OCI-M2 (cell line): ENCODE measurements around the gene HLX.

Experiments
- DNase-seq: peaks from one replicate; lab custom pipeline; 2025; ENCODE audit not compliant: unreplicated experiment; lab: John Stamatoyannopoulos, UW

Gene HLX, protein sequence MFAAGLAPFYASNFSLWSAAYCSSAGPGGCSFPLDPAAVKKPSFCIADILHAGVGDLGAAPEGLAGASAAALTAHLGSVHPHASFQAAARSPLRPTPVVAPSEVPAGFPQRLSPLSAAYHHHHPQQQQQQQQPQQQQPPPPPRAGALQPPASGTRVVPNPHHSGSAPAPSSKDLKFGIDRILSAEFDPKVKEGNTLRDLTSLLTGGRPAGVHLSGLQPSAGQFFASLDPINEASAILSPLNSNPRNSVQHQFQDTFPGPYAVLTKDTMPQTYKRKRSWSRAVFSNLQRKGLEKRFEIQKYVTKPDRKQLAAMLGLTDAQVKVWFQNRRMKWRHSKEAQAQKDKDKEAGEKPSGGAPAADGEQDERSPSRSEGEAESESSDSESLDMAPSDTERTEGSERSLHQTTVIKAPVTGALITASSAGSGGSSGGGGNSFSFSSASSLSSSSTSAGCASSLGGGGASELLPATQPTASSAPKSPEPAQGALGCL

DNA sequence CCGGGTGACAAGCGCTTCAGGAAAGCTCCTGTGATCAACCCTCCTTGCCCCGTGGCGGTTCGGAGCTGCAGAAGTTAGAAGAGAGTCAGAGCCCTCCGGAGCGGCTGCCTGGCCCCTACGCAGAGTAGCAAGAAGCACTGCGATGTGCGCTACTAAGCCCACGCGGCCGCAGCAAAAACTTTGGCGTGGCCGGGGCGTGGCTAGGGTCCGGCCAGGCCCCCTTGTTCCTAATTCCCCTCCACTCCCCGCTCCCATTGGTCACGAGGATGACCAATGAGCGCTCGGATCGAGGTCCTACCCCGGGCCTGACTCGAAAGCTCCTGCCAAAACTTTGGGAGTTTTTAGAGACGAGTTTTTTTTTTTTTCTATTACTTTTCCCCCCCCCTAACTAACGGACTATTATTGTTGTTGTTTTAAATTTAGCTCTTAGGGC, at the start of gene HLX:
HLX (plus strand) TSS at position 368 of the 433 bp plus-strand sequence. CDS start 415 bp downstream, outside the sequence.
- DNase-seq = peak; percentile 52

DNA sequence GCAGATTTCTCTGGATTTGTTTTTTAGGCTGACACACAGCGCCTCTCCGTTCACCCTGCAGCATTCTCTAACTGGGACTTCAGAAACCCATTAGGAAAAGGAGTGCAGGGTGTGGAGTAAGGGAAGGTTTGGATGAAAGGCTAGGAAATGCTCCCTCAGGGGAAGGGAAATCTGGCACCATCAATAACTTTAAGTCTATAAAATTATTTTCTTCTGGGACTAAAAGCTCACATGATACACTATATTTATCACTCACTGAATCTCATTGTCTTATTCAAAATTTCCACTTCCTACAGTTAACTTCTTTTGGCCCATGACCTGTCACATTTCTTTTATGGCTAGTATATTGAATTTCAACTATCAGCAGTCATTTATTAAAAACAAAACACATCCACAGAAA, 45.8 kb upstream of the HLX start:
- DNase-seq = no peak

DNA sequence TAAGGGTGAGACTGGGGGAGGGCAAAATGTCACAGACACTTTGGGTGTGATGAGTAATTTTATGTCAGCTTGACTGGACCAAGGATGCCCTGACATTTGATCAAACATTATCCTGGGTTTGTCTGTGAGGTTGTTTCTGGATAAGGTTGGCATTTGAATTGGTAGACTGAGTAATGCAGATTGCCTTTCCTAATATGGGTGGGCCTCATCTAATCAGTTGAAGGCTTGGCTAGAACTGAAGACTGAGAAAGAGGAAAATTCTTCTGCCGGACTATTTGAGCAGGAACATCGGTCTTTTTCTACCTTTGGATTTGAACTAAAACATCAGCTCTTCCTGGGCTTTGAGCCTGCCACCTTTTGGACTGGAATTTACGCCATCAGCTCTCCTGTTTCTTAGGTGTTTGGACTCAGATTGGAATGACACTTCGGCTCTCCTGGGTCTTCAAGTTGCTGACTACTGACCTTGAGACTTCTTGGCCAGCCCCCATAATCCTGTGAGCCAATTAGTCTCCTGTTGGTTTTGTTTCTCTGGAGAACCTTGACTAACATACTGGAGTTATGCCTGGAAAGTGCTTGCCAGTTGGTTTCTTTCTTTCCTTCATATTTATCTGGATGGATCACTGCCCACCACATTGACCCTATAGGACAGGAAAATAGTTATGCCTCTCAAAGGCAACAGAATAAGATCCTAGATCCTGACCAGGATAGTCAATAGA, 44.9 kb upstream of the HLX start:
- DNase-seq = no peak

DNA sequence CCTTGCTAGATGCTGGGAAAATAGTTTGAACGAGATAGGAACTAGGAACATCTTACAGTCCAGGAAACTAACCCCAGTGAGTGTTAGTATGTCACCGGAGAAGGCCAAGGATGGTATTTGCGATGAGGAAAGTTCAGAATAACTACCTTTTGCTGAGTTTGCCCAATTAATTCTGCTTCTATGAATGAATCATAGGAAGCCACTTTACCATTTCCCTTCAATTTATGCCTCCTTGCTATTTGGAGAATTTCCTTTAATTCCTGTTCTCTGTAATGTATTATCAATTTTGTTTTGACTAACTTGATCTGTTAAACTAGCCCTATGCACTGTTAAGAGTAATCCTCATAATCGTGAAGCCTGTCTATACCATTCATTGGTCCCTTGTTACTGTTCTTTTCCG, 40.7 kb upstream of the HLX start:
- no peak for DNase-seq

DNA sequence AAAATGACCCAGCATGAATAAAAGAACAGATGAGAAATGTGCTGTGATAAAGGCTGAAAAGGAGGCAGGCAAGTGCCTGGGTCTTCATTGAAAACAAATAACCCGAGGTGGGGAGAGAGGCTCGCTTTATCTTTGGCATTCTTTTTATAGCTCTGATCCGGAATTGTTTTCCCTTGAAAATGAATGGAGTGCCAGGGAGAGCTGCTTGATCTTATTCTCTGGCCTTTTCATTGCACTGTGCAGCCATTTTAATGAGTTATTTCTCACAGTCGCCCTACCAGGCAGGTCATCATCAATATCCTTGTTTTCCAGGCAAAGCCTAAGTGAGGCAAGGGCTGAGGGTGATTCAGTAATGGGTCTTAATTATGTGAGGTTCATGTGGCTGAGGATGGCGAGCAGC, 39.8 kb upstream of the HLX start:
- DNase-seq = no peak

DNA sequence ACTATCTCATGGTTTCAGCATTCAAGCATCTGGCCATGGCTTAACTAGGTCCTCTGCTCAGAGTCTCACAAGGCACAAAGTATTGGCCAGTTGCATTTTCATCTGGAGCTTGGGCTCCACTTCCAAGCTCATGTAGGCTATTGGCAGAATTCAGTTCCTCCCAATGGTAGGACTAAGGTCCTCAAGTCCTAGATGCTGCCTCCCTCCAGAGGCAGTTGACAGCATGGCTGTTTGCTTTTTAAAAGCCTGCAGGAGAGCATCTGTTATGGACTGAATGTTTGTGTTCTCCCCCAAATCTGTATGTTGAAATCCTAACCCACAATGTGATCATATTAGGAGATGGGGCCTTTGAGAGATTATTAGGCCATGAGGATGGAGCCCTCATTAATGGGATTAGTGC, 38.0 kb upstream of the HLX start:
- DNase-seq = no peak

DNA sequence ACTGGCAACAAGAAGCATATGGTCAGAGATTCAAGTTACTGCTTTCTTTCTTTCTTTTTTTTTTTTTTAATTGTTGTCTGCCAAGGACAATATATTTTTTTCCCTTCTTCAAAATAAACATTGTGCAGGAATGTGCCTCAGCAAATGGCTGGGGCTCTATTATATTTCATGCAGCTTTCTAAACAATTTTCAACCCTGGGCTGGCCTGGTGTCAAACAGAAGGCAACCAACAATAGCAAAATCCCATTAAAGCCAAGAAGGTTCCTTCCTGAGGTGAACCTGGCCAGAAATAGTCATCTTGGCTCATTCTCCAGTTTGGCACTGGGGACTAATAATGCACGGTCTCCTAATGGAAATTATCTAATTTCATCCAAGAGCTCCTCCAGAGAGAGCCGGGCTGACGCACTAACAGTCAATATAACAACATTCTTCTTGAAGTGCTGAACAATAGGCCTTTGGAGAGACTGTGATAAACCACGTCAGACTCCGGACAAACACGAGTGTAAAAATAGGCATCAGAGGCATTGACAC, 35.7 kb upstream of the HLX start:
- no peak for DNase-seq

DNA sequence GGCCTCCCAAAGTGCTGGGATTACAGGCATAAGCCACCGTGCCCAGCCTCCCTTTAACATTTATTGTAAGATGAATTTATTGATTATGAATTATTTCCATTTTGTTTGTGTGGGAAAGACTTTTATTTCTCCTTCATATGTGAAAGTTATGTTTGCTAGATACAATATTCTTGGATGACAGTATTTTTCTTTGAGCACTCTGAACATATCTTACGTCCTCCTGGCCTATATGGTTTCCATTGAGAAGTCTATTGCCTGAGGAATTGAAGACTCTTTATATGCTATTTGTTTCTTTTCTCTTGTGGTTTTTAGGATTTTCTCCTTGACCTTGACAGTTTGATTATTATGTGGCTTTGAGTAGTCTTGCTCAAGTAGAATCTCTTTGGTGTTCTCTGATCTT, 26.8 kb upstream of the HLX start:
- DNase-seq = no peak

DNA sequence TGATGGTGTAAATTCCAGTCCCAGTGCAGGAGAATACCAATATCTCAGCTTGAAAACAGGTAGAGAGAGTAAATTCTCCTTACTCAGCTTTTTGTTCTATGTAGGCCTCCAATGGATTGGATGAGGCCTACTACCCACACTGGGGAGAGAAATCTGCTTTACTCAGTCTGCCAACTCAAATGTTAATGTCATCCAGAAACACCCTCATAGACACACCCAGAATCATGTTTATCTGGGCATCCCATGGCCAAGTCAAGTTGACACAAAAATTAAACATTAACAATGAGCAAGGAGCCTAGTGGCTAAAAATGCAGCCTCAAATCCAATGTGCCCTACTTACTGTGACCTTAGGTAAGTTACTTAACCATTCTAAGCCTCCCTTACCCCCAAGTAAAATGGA, 6.9 kb upstream of the HLX start:
- DNase-seq = no peak

DNA sequence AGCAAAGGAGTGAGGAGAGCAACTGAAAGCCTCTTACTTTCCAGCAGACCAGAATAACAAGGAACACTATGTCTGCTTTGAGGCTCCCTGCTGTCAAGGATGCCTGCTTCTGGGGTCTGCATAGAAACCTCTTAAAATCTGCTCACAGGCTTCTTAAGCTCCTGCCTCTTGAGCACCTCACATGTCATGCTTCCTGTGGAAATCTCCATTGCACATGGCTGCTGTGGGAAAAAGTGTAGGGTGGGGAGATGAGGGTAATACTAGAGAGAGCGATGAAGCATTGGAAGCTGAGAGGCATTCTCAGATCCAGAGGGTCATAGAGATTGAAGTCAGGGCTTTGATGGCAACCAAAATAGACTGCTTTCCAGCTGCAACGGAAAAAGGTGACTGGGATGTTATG, 6.2 kb upstream of the HLX start:
- no peak for DNase-seq

DNA sequence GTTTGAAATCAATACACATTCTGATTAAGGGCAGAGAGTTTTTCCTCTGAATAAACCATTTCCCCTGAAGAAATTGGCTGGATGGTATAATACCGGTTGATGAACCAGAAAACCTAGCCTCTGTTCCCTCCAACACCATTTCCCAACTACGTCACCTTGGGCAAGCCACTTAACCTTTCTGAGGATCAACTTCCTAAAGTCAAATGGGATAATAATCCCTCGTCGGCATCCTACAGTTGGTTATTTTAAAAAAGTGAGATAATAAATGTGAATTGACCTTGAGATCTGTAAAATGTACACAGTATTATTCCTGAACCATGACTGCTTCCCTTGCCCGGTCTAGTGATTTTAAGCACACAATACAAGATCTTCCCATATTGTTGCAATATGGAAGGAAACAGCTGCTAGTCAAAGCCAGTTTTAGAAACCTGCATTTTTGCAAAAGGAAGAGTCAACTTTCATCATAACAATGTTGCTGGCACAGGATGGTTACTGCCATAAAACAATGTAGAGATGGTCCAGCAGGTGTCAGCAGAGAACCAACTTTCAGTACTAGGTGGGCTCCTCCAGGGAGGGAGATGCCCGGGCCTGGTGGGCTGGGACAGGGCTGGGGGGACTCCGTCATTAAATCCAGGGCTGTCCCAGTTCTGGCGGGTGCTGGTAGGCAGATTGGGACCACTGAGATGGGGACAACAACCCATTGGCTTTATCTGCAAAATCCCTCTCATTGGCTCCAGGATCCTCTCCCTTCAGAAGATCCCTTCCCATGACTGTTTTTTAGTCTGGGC, 5.2 kb upstream of the HLX start:
- no peak for DNase-seq

DNA sequence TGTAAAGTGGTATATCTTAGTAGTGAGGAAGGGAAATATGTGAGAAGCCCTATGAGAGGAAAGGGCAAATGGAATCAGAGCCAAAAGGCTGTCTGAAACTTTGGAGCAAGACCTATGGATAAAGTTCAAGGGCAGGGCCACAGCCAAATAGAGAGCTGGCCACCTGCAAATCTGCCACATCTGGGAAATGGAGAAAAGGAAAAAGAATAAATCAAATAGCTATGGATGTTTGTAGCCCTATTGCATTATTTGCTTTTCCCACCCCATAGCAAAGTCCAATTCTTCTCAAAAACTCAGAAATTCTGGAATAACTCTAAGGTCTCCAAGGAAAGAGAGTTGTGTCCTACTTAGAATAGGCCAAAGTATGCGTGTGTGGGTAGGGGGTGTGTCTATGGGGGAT, 4.0 kb upstream of the HLX start:
- DNase-seq = no peak

DNA sequence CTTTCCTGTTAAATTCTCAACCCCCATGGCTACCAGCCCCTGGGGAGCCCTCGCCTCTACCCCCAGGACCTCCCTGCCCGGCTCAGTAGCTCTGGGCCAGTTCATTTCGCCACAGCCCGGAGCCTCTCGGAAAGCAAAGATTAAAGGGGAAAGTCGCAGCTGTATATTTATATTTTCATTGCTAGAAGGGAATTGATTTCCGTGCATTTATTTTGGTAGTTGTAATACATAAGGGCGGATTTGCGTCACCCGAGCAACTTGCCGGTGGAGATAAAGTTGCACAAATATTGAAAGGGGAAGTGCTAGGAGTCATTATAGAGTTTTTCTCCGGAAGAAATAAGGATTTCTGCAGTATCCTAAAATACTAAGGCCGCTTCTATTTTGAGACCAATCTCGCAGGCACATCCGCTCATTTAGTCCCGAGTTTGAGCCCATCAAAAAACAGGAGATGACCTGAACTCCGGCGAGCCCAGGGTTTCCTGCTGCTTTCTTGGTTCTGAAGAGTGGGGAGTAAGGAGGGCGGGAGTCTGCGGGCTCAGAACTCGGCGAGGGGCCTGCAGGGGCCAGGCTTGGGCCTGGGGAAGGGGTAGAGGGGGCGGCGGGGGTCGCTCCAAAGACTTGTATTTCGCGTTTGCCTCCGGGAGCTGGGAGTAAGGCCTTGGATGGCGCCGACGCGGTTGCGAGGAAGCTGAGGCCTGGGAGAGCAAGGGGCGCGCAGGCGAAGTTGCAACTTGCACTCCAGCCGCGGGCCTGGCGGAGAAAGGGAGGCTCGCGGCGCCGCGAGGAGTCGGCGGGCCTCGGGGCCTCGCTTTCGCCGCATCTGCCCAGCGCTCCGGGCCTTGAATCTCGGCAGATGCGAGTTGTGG, 2.5 kb upstream of the HLX start:
- DNase-seq = no peak

DNA sequence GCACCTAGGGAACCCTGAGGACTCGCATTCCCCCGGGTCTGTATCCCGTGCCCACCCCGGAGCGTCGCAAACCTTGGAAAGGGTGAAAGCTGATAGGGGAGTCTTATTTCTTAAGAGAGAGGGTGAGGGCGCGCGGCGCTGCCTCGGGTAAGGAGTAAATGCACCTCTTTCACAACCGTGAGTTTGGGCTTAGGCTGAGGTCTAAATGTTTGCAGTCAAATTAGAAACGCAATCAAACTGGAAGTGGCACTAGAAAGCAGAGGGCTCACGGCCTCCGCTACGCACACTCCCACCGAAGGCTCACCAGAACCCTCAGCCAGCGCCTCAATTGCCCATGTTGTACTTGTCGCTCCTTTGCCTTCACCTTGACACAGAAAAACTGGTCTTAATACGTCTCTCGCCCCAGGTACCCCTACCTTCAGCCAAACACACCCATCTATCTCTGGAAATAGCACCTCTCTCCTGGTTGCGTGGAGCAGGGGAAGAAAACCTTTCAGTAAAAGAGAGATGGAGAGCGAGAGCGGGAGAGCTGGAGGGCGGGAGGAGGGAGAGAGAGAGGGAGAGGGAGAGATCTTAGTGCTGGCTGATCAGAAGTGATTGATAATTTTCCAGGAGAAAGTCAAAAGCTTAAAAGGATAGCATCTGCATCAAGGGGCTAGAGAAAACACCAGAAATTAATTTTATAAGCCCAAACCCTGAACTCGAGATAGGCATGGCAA, 1.7 kb upstream of the HLX start:
- no peak for DNase-seq

DNA sequence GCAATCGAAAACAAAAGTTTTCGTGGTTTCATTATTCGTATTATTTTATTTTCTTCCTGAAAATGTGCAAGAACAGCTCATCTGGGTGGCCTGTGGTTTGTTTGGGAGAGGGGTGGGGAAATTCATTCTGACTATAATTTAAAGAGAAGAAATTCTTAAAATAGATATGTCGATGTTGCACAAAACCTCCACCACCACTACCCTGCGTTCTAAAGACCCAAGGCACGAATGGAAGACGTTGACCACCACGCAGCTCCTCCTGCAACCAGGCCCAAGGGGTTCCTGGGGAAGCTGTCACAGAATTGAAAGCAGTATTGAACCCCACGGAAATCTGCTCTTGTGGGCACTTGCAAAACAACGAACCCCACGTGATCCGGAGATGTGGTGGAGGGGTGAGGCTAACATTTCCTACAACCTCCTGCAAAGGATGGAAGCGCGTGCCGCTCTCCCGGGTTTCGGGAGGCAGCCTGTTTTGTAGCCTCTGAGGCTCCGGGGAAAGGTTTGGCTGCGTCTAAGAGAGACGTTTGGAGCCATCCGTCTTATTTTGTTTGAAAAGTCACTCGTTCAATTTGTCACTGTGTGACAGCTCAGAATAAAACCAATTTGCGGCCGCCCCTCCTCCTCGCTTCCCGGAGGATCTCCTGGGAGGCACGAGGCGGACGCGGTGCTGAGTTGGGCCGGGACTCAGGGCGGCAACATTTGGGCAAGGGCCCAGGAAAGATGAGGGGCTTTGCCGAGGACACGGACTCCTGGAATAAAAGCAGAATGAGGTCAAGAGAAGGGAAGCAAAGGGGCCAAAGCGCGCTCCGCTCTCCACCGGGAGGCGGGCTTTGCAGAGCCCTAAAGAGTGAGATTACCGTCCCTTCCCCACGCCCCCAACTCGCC, 810 bp upstream of the HLX start:
- DNase-seq = no peak

DNA sequence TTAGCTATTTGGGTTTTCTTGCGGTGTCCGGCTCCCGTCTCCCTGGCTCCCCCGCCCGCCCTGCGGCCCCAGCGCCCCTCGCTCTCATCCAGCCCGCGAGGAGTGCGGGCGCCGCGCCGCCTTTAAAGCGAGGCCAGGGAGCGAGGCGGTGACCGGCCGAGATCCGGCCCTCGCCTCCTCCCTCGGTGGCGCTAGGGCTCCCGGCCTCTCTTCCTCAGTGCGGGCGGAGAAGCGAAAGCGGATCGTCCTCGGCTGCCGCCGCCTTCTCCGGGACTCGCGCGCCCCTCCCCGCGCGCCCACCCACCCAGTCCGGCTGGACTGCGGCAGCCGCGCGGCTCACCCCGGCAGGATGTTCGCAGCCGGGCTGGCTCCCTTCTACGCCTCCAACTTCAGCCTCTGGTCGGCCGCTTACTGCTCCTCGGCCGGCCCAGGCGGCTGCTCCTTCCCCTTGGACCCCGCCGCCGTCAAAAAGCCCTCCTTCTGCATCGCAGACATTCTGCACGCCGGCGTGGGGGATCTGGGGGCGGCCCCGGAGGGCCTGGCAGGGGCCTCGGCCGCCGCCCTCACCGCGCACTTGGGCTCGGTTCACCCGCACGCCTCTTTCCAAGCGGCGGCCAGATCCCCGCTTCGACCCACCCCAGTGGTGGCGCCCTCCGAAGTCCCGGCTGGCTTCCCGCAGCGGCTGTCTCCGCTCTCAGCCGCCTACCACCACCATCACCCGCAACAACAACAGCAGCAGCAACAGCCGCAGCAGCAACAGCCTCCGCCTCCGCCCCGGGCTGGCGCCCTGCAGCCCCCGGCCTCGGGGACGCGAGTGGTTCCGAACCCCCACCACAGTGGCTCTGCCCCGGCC, 492 bp downstream of the HLX start:
- no peak for DNase-seq

DNA sequence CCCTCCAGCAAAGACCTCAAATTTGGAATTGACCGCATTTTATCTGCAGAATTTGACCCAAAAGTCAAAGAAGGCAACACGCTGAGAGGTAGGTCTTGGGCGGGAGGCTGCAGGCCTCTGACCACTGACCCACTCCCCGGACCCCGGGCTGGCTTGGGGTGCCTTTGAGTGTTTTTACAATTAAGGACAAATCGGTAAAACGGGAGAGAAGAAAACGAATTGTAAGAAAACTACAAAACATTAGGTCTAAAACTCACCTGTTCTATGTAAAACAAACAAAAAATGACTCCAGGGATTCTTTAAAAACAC, 1.1 kb downstream of the HLX start:
- no peak for DNase-seq
